GM21737 (cell line): ENCODE measurements around the gene SVIL.
"Not testable (repeated sequence)": the region's sequence is repeated elsewhere in the genome, so short reads cannot be mapped to it uniquely, and the experiment has no call there.

ENCODE experiments used
- ATAC-seq: cut with Tn5 transposase; IDR thresholded peaks from one replicate; pipeline ENCODE4 v1.9.1; 2021; ENCODE audit warnings: mild to moderate bottlenecking, moderate library complexity; ENCODE audit not compliant: unreplicated experiment

The SVIL gene

DNA sequence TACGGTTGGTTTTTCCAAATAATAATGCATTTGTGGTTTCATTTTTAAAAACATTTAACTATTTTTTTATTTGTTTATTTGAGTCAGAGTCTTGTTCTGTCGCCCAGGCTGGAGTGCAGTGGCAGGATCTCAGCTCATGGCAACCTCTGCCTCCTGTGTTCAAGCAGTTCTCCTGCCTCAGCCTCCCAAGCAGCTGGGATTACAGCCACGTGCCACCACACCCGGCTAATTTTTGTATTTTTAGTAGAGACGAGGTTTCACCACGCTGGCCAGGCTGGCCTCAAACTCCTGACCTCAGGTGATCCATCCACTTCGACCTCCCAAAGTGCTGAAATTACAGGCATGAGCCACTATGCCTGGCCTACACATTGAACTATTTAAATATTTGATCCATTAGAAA is 28.1 kb downstream of the SVIL start:
- ATAC-seq = not testable (repeated sequence)

- no peak for ATAC-seq
Observed at GRCh38 chr10:29604291-29604825, 30.4 kb downstream of the SVIL start.

DNA sequence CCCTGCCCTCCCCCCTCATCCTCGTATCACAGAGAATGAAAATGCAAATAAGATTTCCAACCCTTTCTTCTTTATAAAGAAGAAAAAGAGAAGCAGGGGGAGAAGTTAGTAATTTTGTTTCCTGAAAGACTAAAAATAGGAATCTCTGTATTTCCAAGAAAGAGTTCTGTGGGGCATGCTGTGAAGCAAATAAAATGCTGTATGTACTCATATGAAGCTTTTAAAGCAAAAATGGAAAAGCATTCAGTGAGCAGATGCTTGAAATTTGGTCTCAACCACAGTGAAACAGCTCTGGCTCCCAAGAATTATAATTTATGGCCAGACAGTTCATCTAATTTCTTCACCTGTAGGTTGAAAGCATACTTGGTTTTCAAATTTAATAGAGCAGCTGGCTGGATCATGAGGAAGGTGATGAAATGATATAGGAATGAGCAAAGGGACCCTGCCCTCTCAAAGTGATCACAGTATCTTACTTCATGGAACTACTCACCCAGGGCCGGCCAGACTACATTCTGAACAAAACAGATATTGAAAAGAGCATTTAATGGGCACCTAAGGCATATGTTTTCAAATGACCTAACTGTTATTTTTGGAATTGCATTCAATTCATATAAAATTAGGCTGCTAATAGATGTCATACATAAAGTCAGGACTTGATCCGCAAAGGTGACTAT is 31.4 kb downstream of the SVIL start:
- no peak for ATAC-seq

GRCh38 chr10:29600821-29601220 is 34.0 kb downstream of the SVIL start:
- no peak for ATAC-seq

- ATAC-seq = no peak
Observed at GRCh38 chr10:29600067-29600466, 34.7 kb downstream of the SVIL start.

DNA sequence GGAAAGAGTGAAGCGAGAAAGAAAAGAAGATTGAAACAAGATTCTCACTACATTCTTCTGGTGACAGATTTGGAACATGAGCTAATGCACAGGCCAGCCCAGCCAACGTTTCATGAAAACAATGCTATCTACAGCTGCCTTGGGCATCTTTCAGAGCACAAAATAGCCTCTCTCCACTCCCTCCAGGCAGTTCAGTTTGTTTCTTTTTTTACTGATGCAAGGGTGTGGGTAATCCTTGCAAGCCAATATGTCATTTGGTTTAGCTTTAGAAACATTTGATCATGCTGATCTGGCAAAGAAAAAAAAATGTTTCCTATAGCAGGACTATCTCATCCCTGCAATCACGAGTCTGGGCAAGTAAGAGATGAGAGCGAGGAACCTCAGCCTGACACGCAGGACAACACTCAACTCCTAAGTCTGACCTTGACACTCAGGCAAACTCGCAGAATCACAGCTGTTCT is 35.9 kb downstream of the SVIL start:
- no peak for ATAC-seq

DNA sequence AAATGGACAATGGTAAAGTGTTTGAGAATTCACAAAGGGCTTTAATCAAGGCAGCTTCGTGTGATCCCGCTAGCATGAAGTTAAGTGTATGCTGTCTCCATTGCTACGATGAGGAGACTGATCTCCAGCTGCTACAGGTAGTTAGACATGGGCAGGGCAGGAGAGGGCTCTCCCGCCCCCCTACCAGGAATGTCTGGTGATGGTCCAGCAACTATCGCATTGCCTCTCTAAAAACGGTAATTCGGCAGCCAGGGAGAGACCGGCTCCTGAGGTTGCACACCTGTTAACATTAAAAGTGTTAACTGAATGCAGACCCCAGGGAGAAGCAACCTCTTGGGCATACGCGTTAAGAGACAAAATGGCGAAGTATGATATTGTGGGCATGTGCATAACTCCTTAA is 37.9 kb downstream of the SVIL start:
- no peak for ATAC-seq

DNA sequence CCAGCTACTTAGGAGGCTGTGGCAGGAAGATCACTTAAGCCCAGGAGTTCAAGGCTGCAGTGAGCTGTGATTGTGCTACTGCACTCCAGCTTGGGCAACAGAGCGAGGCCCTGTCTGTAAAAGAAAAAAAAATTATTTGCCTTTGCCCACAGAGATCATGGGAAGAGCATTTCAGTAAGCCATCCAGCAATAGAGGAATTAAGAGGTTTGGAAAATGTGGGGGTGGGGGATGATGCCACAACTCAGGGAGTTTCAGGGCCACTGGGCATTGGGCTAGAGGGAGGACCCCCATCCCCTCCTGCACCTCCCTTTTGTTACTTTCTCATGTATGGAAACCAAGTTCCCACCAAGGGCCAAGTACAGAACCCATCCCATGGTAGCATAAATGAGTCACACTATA is 38.4 kb downstream of the SVIL start:
- ATAC-seq = no peak

GRCh38 chr10:29595636-29596225 is 39.0 kb downstream of the SVIL start:
- ATAC-seq = no peak

DNA sequence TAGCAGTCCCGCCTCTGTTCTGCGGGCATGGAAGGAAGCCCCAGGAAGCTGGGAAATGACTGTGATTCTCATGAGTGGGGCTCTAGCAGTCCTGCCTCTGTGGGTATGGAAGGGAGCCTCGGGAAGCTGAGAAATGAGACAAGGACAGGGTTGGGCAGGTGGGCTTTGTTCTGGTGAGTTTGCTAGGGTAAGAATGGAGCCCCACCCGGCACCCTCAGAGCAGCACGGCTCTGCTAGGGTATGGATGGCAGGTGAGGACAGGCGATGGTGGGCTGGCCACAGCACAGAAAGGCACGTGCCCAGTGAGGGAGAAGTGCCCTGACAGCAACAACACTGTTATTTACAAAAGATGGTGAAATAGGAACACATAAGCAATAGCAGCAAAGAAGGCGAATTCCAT is 39.6 kb downstream of the SVIL start:
- ATAC-seq = no peak

GRCh38 chr10:29591651-29591968 is 43.2 kb downstream of the SVIL start:
- no peak for ATAC-seq

DNA sequence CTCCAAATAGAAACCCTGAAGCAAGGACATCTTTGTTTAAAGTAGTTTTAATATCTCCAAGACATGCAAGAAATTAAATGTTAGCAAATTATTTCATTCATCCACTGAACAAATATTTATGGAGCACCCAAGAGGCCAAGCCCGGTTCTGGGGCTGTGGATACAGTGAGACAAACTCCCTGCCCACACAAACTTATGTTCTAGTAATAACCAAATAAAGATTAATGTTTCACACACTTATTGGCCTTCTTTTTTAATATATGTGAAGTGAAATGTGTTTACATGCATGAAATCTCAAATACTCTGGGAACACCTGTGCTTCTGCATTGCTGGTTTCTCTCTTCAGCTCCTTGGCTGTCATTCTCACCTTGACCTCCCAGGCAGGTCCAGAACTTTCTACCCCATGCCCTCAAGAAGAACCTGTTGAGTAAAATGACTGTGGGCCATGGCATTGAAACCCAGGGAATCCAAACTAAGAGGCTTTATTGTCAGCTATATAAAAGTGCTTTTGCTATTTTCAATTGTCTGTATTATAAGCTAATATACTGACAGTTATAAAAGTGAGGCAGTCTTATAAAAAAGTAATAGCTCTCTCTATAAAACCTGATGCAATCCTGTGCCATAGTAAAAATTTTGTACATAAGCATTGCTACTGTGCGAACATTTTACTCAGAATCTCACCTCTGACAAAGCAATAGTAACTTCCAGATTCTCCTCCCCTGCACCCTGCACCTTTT is 43.7 kb downstream of the SVIL start:
- ATAC-seq = no peak

DNA sequence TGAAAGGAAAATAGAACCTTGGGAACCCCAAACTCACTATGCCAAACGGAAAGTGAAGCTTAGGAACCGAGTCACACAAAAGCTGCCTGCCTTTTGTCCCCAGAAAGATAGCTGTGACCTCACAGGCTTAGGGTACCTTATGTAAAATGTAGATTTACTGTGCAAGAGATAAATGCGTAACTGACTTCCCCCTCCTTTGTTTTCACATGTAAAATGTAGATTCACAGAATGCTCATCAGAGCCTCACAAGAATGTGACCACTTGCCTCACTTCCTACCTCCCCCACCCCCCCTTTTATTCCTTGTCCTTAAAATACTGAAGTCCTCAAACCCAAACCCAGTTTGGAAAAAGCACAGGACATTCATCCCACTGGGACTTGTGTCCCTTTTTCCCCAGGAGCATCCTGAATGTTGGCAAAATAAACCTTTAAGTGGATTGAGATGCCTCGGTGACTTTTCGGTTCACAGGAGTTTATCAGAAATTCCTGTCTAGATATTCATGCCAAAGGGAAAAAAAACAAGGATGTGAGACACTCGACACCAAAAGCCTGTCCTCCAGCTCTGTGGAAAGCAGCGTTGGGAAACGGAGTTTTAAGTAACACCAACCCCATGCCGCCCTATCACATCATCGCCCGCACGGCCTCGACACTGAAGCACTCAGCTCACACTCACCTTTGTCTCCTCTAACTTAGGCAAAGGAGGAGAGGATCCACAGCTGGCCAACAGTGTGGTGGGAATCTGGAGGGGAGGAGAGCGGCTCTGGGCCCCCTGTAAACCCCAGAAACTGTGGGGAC is 45.9 kb downstream of the SVIL start:
- no peak for ATAC-seq

- ATAC-seq = not testable (repeated sequence)
Observed at GRCh38 chr10:29587750-29588628, 46.8 kb downstream of the SVIL start.

- ATAC-seq = not testable (repeated sequence)
Observed at GRCh38 chr10:29587102-29587749, 47.5 kb downstream of the SVIL start.

DNA sequence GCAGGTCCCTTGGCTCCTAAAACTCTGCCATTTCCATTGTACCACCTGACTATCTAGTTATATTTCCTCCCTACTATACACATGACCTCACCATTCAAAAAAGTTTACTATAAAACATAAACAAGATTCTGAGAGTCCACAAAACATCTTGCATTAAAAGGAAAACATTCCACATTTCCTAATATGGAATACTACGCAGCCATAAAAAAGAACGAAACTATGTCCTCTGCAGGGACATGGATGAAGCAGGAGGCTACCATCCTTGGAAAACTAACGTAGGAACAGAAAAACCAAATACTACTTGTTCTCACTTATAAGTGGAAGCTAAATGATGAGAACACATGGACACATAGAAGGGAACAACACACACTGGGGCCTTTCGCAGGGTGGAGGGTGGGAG is 48.3 kb downstream of the SVIL start:
- no peak for ATAC-seq

GRCh38 chr10:29585488-29585976 is 49.2 kb downstream of the SVIL start:
- no peak for ATAC-seq

DNA sequence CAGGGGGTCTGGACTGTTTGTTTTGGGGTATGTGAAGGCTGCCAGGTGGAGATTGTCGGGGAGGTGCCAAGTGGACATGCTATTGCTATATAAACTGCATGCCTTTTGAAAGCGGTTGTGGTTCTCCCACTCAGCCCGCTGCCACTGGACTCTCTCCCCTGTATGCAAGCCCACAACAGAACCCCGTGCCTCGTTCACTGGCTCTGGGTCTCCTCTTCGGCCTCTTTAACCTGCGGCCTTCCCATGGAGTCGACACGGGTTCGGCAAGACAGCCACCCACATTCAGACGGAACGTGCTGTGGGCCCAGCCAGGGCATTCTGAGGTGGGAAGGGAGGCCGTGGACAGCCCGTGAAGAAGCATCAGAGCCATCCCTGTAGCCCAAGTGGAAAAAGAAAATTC is 50.3 kb downstream of the SVIL start:
- no peak for ATAC-seq

- no peak for ATAC-seq
Observed at GRCh38 chr10:29583674-29584073, 51.1 kb downstream of the SVIL start.

- not testable (repeated sequence) for ATAC-seq
Observed at GRCh38 chr10:29582769-29583168, 52.0 kb downstream of the SVIL start.
